K562 (cell line): ENCODE results near the gene PYGO2. TPM values are rescaled to one million over a fixed set of nuclear protein-coding genes. Genes with fewer than 3 reads are reported as not detected.

Experiments
- CEBPG ChIP-seq, 3 experiments: fragments of 200-800 bp in 1 of 3; sonication (Bioruptor generic) in 1 of 3; sonication (generic) in 1 of 3; formaldehyde crosslinking in 1 of 3; IDR thresholded peaks in 2 of 3; conservative IDR thresholded peaks in 1 of 3; 2 replicates each; pipeline versions ENCODE4 v1.6.1 to v1.8.0; 2016 to 2022; ENCODE audit warnings: missing compliant biosample characterization in 2 of 3, missing genetic modification characterization in 2 of 3, mild to moderate bottlenecking in 1 of 3, missing genetic modification reagents in 1 of 3
- CREM ChIP-seq: IDR thresholded peaks from 2 replicates; pipeline ENCODE4 v1.6.1; 2014; ENCODE audit warnings: antibody characterized with exemption, low read depth
- CXXC5 ChIP-seq: fragments of 250-450 bp; sonication (Bioruptor Pico); IDR thresholded peaks from 2 replicates; pipeline ENCODE4 v1.8.0; 2022; ENCODE audit warnings: inconsistent platforms, mild to moderate bottlenecking, moderate library complexity
- FOXK1 ChIP-seq: sonication (generic); formaldehyde crosslinking; IDR thresholded peaks from 2 replicates; pipeline ENCODE4 v1.8.0; 2022; ENCODE audit warnings: missing genetic modification reagents, mild to moderate bottlenecking, borderline replicate concordance
- HCFC1 ChIP-seq: IDR thresholded peaks from 2 replicates; pipeline ENCODE4 v1.6.1; 2012; ENCODE audit warnings: low read depth, low read length, improper control_type of control experiment
- HDAC3 ChIP-seq: fragments of 450-650 bp; IDR thresholded peaks from 2 replicates; pipeline ENCODE4 v1.6.1; 2018; ENCODE audit warnings: borderline replicate concordance, mild to moderate bottlenecking, moderate library complexity; ENCODE audit not compliant: partially characterized antibody
- HDAC6 ChIP-seq: IDR thresholded peaks from 2 replicates; pipeline ENCODE4 v1.6.1; 2012; ENCODE audit warnings: low read depth, mild to moderate bottlenecking, control low read depth, inconsistent platforms, low read length, moderate library complexity
- HMGXB4 ChIP-seq: sonication (generic); formaldehyde crosslinking; IDR thresholded peaks from 2 replicates; pipeline ENCODE4 v1.8.1; 2023; ENCODE audit warnings: mild to moderate bottlenecking, missing genetic modification reagents
- RNF2 ChIP-seq: sonication (generic); IDR thresholded peaks from 2 replicates; pipeline ENCODE4 v1.6.1; 2016
- ZBTB5 ChIP-seq: fragments of 450-650 bp; IDR thresholded peaks from 2 replicates; pipeline ENCODE4 v1.6.1; 2017; ENCODE audit warnings: antibody characterized with exemption
- ZNF12 ChIP-seq: sonication (generic); formaldehyde crosslinking; IDR thresholded peaks from 2 replicates; pipeline ENCODE4 v1.4.0; 2020; ENCODE audit warnings: mild to moderate bottlenecking, missing genetic modification reagents
- ZNF766 ChIP-seq: fragments of 200-800 bp; sonication (Bioruptor generic); conservative IDR thresholded peaks from 2 replicates; pipeline ENCODE4 v1.6.1; 2016; ENCODE audit warnings: missing genetic modification characterization, missing compliant biosample characterization
- polyA plus RNA-seq, 8 experiments: library from polyadenylated mRNA; depleted of rRNA in 4 of 8; stranded (reverse) in 5 of 8; unstranded in 3 of 8; fragments of >200 nt; fragmentation: Nextera tagmentation in 2 of 8; fragmentation: Illumina TruSeq in 1 of 8; extraction: Ambion mirVana in 2 of 8; extraction: Trizol in 1 of 8; gene quantifications; 2 replicates each; pipeline versions ENCODE4 v1.2.1 to v1.2.3, GENCODE V29; 2011 to 2014; ENCODE audit warnings: inconsistent platforms in 1 of 8, missing spikeins in 1 of 8
- total RNA-seq, 7 experiments: library from RNA; depleted of rRNA in 6 of 7; stranded (reverse); fragments of >200 nt in 6 of 7; fragmentation: Illumina TruSeq in 2 of 7; extraction: Trizol in 2 of 7; gene quantifications; 2 replicates each; pipeline versions ENCODE4 v1.2.1 to v1.2.3, GENCODE V29; 2011 to 2021; ENCODE audit warnings: low replicate concordance in 1 of 7
- TF ChIP-seq, protein P1 (sequence below), 2 experiments: fragments of 450-650 bp in 1 of 2; sonication (generic) in 1 of 2; formaldehyde crosslinking in 1 of 2; IDR thresholded peaks; 2 replicates each; pipeline versions ENCODE4 v1.7.1 to v1.9.0; 2016 to 2022; ENCODE audit warnings: inconsistent platforms in 1 of 2, mild to moderate bottlenecking in 1 of 2, missing genetic modification reagents in 1 of 2

The PYGO2 gene
- total and polyA plus RNA-seq, 9 of the 15 experiments (the other 6 are each of a cell fraction or from before 2014, with no cell fraction given): 8.3 to 36.2 (median 18.2) TPM

GRCh38 chr1:154974102-154974807 is 12.7 kb upstream of the PYGO2 start, which contains the start of gene CKS1B (continued):
- TF ChIP-seq HDAC6: no peak
- TF ChIP-seq ZNF766 (CRISPR knock-in tag): 0 out of 2 replicates have a peak, but pooled peaks have one; percentile 32
- peak; percentile 91 for TF ChIP-seq RNF2
- TF ChIP-seq FOXK1 (CRISPR knock-in tag): 0 out of 2 replicates have a peak, but pooled peaks have one; percentile 67
- peak; percentile 95 for TF ChIP-seq CXXC5 (CRISPR knock-in tag)
- TF ChIP-seq, protein P1, sequence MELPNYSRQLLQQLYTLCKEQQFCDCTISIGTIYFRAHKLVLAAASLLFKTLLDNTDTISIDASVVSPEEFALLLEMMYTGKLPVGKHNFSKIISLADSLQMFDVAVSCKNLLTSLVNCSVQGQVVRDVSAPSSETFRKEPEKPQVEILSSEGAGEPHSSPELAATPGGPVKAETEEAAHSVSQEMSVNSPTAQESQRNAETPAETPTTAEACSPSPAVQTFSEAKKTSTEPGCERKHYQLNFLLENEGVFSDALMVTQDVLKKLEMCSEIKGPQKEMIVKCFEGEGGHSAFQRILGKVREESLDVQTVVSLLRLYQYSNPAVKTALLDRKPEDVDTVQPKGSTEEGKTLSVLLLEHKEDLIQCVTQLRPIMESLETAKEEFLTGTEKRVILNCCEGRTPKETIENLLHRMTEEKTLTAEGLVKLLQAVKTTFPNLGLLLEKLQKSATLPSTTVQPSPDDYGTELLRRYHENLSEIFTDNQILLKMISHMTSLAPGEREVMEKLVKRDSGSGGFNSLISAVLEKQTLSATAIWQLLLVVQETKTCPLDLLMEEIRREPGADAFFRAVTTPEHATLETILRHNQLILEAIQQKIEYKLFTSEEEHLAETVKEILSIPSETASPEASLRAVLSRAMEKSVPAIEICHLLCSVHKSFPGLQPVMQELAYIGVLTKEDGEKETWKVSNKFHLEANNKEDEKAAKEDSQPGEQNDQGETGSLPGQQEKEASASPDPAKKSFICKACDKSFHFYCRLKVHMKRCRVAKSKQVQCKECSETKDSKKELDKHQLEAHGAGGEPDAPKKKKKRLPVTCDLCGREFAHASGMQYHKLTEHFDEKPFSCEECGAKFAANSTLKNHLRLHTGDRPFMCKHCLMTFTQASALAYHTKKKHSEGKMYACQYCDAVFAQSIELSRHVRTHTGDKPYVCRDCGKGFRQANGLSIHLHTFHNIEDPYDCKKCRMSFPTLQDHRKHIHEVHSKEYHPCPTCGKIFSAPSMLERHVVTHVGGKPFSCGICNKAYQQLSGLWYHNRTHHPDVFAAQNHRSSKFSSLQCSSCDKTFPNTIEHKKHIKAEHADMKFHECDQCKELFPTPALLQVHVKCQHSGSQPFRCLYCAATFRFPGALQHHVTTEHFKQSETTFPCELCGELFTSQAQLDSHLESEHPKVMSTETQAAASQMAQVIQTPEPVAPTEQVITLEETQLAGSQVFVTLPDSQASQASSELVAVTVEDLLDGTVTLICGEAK (IDR thresholded peaks at IDR 0.05): peak; percentile 99
- TF ChIP-seq, protein P1 (CRISPR knock-in tag; IDR thresholded peaks at IDR 0.05): peak; percentile 91
- no peak for TF ChIP-seq HDAC3
- TF ChIP-seq HCFC1: peak; percentile 54
- TF ChIP-seq ZBTB5: peak; percentile 65; the same call in 1 of the 2 replicates
- TF ChIP-seq CREM: peak; percentile 78
- TF ChIP-seq ZNF12 (CRISPR knock-in tag): 0 out of 2 replicates have a peak, but pooled peaks have one; percentile 1
- 0 out of 2 replicates have a peak, but pooled peaks have one; percentile 22 for TF ChIP-seq HMGXB4 (CRISPR knock-in tag)
- TF ChIP-seq CEBPG (CRISPR knock-in tag; IDR thresholded peaks at IDR 0.05): 0 out of 2 replicates have a peak, but pooled peaks have one; percentile 29
- TF ChIP-seq CEBPG (tag; conservative IDR thresholded peaks at IDR 0.05 in 1 of 2, IDR thresholded peaks at IDR 0.05 in 1 of 2): no peak
